Kidney epithelial cell (primary cell): ENCODE data around the gene ANKRD33. TPM values are rescaled to one million over a fixed set of nuclear protein-coding genes. Genes with fewer than 3 reads are reported as not detected.

Source experiments
- DNase-seq: peaks from one replicate; pipeline ENCODE4 v3.0.0-alpha.2; 2010; ENCODE audit warnings: low read depth
- H3K27me3 ChIP-seq: 2 replicates; pipeline ENCODE4 v1.6.0; 2011; ENCODE audit warnings: low read length; ENCODE audit not compliant: control insufficient read depth, insufficient read depth
- H3K36me3 ChIP-seq: 2 replicates; pipeline ENCODE4 v1.5.1; 2011; ENCODE audit warnings: low read length; ENCODE audit not compliant: control insufficient read depth, insufficient read depth
- H3K4me3 ChIP-seq: 2 replicates; pipeline ENCODE4 v1.5.1; 2011; ENCODE audit warnings: low read depth, mild to moderate bottlenecking, control low read depth, low read length
- CTCF ChIP-seq: IDR thresholded peaks from 2 replicates; pipeline ENCODE4 v1.5.1; 2011; ENCODE audit warnings: mild to moderate bottlenecking, moderate library complexity, low read length, control low read depth, inconsistent platforms; ENCODE audit not compliant: insufficient read depth, poor library complexity, severe bottlenecking
- total RNA-seq: library from RNA; depleted of rRNA; stranded (reverse); fragments of >200 nt; gene quantifications from 2 replicates; pipeline ENCODE4 v1.2.3, GENCODE V29; 2015

The ANKRD33 gene
- total RNA-seq, 1 donor from 2014 or later, result not detected

GRCh38 chr12:51937926-51938325, 50.0 kb downstream of the ANKRD33 start:
- DNase-seq, result no peak
- H3K4me3 ChIP-seq, result no peak overlapping the region
- TF ChIP-seq CTCF, result no peak
- no peaks in the 10 kb centered on the region for H3K36me3 ChIP-seq
- no peaks in the 10 kb centered on the region for H3K27me3 ChIP-seq

DNA sequence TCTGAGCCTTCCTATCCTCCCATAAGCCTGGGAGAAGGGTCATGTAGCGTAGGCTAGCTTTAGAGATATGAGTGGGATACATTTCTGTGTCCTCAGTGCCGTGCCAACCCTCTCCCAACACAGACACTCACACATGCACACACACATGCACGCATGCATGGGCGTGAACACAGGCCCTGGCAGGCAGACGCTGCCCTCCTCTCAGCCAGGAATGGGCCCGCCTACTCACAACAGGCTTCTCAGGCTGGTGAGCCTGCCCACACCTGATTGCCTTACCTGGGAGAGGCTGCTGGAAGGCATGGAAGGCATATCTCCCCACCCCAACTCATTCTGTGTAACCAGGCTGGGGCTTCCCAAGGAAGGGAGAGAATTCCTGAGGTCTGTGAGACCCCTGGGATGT, 50.8 kb downstream of the ANKRD33 start:
- no peak for DNase-seq
- Histone ChIP-seq H3K4me3 (no peak overlapping the region), H3K36me3 (no peaks in the 10 kb centered on the region), H3K27me3 (no peaks in the 10 kb centered on the region)
- TF ChIP-seq CTCF, result no peak

- no peaks in the 10 kb centered on the region for H3K27me3 ChIP-seq
- no peak for TF ChIP-seq CTCF
- H3K4me3 ChIP-seq, result no peak overlapping the region
- DNase-seq, result no peak
- H3K36me3 ChIP-seq, result no peaks in the 10 kb centered on the region
These were observed 53.2 kb downstream of the ANKRD33 start for GRCh38 chr12:51941011-51941581.

Other genes with a start within 250 kb of the ANKRD33 start
- gene FIGNL2, start 39.4 kb upstream of the ANKRD33 start, total RNA-seq, result 2.1 and 2.6 TPM in 2 replicates
- 4.7 and 9.7 TPM in 2 replicates for gene ACVRL1, start 19.4 kb downstream of the ANKRD33 start, total RNA-seq
- 14.0 and 15.1 TPM in 2 replicates for gene ACVR1B, start 63.6 kb downstream of the ANKRD33 start, total RNA-seq
- 3.4 and 5.1 TPM in 2 replicates for gene TAMALIN, start 118.8 kb downstream of the ANKRD33 start, total RNA-seq
- 9.2 and 11.2 TPM in 2 replicates for gene NR4A1, start 163.3 kb downstream of the ANKRD33 start, total RNA-seq
- gene ATG101, start 181.9 kb downstream of the ANKRD33 start, total RNA-seq, result 77.8 and 83.1 TPM in 2 replicates
- 0.34 TPM in 1 of 2 replicates, not detected in the other for gene SMIM41, start 191.6 kb downstream of the ANKRD33 start, total RNA-seq